Thoracic aorta (tissue), 2 donors: ENCODE measurements around the gene ABHD16B. TPM values are rescaled to one million over a fixed set of nuclear protein-coding genes. Genes with fewer than 3 reads are reported as not detected.

Experiments
- ATAC-seq: fragments of 150-250 bp; one replicate; pipeline ENCODE4 v1.8.0; 2017; ENCODE audit warnings: low read depth; ENCODE audit not compliant: insufficient number of reproducible peaks, low FRiP score
- DNase-seq: peaks from one replicate; pipeline ENCODE4 v3.0.0-alpha.2; 2020; ENCODE audit warnings: low spot score
- H3K27ac ChIP-seq, 2 donors: fragments of 200-600 bp; sonication (generic); 1 replicate in 1 of 2; 2 replicates in 1 of 2; pipeline ENCODE4 v1.5.1; 2016; ENCODE audit warnings: mild to moderate bottlenecking in 2 of 2, moderate library complexity in 2 of 2
- H3K27me3 ChIP-seq: fragments of 200-600 bp; sonication (generic); replicated peaks from 2 replicates; pipeline ENCODE4 v1.6.0; 2016; ENCODE audit warnings: mild to moderate bottlenecking; ENCODE audit not compliant: insufficient read depth
- H3K36me3 ChIP-seq: fragments of 200-600 bp; sonication (generic); one replicate; pipeline ENCODE4 v1.5.1; 2016
- H3K4me1 ChIP-seq, 2 donors: fragments of 200-600 bp; sonication (generic); 1 replicate in 1 of 2; 2 replicates in 1 of 2; pipeline versions ENCODE4 v1.5.1 to v1.6.0; 2016; ENCODE audit warnings: low read depth in 2 of 2, mild to moderate bottlenecking in 1 of 2; ENCODE audit not compliant: control insufficient read depth in 1 of 2
- H3K4me3 ChIP-seq: fragments of 200-600 bp; sonication (generic); 2 replicates; pipeline ENCODE4 v1.5.1; 2016; ENCODE audit warnings: mild to moderate bottlenecking
- H3K9me3 ChIP-seq: fragments of 200-600 bp; sonication (generic); 2 replicates; pipeline ENCODE4 v1.5.1; 2016
- total RNA-seq, 2 donors: library from RNA; depleted of rRNA; stranded (reverse); fragments of >200 nt; gene quantifications; one replicate each; pipeline versions ENCODE4 v1.1.0 to v1.2.3, GENCODE V29; 2016
- TF ChIP-seq, protein P1 (sequence below): fragments of 200-600 bp; sonication (generic); IDR thresholded peaks from one replicate; pipeline ENCODE4 v1.5.1; 2019; ENCODE audit warnings: antibody characterized with exemption

Gene ABHD16B
- total RNA-seq, 2 donors from 2014 or later, result not detected

- Histone ChIP-seq H3K27me3 (no peaks in the 10 kb centered on the region), H3K36me3 (no peaks in the 10 kb centered on the region), H3K4me3 (no peak overlapping the region), H3K9me3 (no peaks in the 10 kb centered on the region), H3K4me1 (no peaks in the 10 kb centered on the region), H3K27ac (no peak overlapping the region)
- no peak for DNase-seq
- no peak for ATAC-seq
- TF ChIP-seq, protein P1, sequence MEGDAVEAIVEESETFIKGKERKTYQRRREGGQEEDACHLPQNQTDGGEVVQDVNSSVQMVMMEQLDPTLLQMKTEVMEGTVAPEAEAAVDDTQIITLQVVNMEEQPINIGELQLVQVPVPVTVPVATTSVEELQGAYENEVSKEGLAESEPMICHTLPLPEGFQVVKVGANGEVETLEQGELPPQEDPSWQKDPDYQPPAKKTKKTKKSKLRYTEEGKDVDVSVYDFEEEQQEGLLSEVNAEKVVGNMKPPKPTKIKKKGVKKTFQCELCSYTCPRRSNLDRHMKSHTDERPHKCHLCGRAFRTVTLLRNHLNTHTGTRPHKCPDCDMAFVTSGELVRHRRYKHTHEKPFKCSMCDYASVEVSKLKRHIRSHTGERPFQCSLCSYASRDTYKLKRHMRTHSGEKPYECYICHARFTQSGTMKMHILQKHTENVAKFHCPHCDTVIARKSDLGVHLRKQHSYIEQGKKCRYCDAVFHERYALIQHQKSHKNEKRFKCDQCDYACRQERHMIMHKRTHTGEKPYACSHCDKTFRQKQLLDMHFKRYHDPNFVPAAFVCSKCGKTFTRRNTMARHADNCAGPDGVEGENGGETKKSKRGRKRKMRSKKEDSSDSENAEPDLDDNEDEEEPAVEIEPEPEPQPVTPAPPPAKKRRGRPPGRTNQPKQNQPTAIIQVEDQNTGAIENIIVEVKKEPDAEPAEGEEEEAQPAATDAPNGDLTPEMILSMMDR, result no peak
These were observed 39.0 kb upstream of the ABHD16B start for GRCh38 chr20:63822276-63822696.

- TF ChIP-seq, protein P1, result no peak
- Histone ChIP-seq H3K9me3 (no peaks in the 10 kb centered on the region), H3K4me3 (no peak overlapping the region), H3K4me1 (peaks cover 0 to 3% of the 10 kb centered on the region in 2 donors), H3K27me3 (no peaks in the 10 kb centered on the region), H3K27ac (no peak overlapping the region), H3K36me3 (no peaks in the 10 kb centered on the region)
- no peak for ATAC-seq
- no peak for DNase-seq
These were observed 37.5 kb upstream of the ABHD16B start for GRCh38 chr20:63823691-63824311.

DNA sequence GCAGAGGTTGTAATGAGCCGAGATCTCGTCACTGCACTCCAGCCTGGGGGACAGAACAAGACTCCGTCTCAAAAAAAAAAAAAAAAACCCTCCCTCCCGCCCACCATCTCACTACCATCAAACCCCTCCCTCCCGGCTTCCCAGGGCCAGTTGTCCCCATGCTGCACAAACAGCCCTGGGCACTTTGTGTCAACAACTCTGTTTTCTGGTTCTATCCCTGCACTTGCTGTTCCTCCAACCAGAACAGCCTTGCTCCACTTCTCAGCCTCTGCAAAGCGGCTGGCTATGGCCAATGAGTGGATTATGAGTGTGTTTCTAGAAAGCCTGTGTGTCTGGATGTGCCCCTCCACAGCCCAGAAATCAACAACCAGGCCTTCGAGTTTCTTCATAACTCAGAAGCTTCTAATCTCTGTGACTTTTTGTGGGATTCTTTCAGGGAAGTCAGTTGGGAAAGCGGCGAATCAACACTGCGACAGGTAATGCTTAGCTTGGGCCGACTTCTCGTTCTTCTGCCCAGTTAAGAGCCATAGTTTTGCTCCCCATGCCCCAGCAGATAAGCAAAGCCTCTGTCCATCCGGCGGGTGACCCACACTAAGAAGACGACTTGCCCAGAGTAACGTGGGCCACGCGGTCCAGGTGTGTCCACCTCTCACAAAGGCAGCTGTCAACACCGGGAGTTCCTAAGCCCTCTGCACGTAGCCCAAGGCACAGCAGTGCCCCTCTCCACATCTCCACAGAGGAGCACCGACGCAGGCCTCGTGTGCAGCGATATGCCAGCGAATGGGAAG lies 35.8 kb upstream of the ABHD16B start:
- Histone ChIP-seq H3K9me3 (no peaks in the 10 kb centered on the region), H3K27ac (no peak overlapping the region), H3K36me3 (no peaks in the 10 kb centered on the region), H3K4me3 (no peak overlapping the region), H3K4me1 (peaks cover 0 to 14% of the 10 kb centered on the region in 2 donors), H3K27me3 (no peaks in the 10 kb centered on the region)
- DNase-seq (no peak), ATAC-seq (no peak)
- TF ChIP-seq, protein P1, result no peak

DNA sequence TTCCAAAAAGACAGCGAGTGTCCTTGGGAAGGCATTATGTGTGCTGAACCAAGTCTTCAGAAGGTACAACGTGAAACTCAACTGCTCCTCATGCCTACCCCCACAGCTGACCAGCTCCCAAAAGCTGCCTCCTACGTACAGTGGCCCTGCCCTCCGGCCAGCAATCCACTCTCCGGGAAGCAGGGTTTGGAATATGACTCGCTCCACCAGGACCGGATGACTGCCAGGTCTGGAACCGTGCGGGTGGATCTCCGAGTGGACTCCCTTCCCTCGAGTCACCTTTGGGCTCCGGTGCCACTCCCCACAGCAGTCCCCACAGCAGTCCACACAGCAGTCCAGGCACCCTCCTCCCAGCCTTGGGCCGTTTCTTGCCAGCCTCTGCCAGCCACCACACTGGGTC lies 34.5 kb upstream of the ABHD16B start:
- no peaks in the 10 kb centered on the region for H3K27me3 ChIP-seq
- DNase-seq (no peak), ATAC-seq (no peak)
- H3K4me3 ChIP-seq, result no peak overlapping the region
- no peaks in the 10 kb centered on the region for H3K36me3 ChIP-seq
- H3K9me3 ChIP-seq, result no peaks in the 10 kb centered on the region
- peaks cover 0 to 18% of the 10 kb centered on the region in 2 donors for H3K4me1 ChIP-seq
- TF ChIP-seq, protein P1, result no peak
- H3K27ac ChIP-seq, result no peak overlapping the region

DNA sequence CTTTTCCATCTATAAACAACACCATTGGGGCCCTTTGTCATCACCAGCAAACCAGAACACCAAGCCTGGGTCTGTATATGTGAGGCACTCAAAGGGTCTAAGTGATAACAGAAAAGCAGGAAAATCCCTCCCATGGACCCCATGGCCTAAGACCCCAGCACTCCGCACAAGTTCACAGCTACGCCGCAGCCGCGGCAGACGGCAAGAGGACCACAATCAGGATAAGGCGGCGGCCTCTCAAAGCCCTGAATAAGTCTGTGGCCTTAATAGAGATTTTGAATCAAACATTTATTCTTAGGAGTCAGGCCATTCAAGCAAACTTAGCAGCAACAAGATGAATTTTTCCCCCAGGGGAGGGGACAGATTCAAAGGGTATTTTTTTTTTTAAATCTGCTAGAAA lies 33.2 kb upstream of the ABHD16B start:
- TF ChIP-seq, protein P1, result no peak
- Histone ChIP-seq H3K27ac (no peak overlapping the region), H3K27me3 (no peaks in the 10 kb centered on the region), H3K4me3 (no peak overlapping the region), H3K4me1 (peaks cover 0 to 25% of the 10 kb centered on the region in 2 donors), H3K9me3 (no peaks in the 10 kb centered on the region), H3K36me3 (no peaks in the 10 kb centered on the region)
- DNase-seq (no peak), ATAC-seq (no peak)
